ENCODE data around the gene SLC9A9.

Gene SLC9A9

DNA sequence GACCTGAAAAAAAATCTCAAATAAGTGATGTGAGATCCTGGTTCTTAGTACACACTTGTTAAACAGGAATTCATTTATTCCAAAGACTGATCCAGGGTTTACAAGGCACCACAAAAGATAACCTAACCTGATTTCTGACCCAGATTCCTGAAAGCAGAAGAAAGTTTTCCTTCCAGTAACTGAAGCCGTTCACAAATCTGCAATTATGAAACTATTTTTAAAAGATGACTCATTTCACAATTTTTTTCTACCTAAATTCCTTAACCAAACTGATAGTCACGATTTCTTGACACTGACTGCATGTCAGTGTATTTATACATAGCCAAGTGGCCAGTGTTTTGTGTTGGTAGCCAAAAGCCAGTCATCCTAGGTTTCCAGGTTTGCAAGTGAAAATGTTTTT is 17.1 kb downstream of the SLC9A9 start:
- no peak overlapping the region for H2BK120ac ChIP-seq (ENCODE audit: low read depth, low read length)
- no peak overlapping the region for H3K27ac ChIP-seq (ENCODE audit: low read depth, low read length)
- H3K4me2 ChIP-seq (ENCODE audit: low read length): no peak overlapping the region
- H3K23ac ChIP-seq (ENCODE audit: low read length): no peak overlapping the region
- H3K9ac ChIP-seq (ENCODE audit: low read length): no peak overlapping the region
- H4K5ac ChIP-seq (ENCODE audit: low read length): no peak overlapping the region
- H3K79me1 ChIP-seq (ENCODE audit: low read length): no peaks in the 10 kb centered on the region
- H3K18ac ChIP-seq (ENCODE audit: low read length): no peak overlapping the region
- H2BK5ac ChIP-seq (ENCODE audit: low read length): no peak overlapping the region
- WGBS (ENCODE audit: extremely low coverage, insufficient coverage, low lambda C conversion rate): no CpG with 5 or more reads among the region's 2 CpGs
- no peaks in the 10 kb centered on the region for H3K4me1 ChIP-seq (ENCODE audit: control insufficient read depth, low read depth, low read length)
- no peak for DNase-seq
- no peaks in the 10 kb centered on the region for H3K27me3 ChIP-seq (ENCODE audit: insufficient read depth, low read length, poor library complexity)
- no peaks in the 10 kb centered on the region for H3K79me2 ChIP-seq (ENCODE audit: control insufficient read depth, insufficient read depth, low read length)
- no peak overlapping the region for H2BK15ac ChIP-seq (replicated peaks; ENCODE audit: low read depth)
- H3K36me3 ChIP-seq (ENCODE audit: control insufficient read depth, insufficient read depth, low read length): no peaks in the 10 kb centered on the region
- H2AK5ac ChIP-seq (ENCODE audit: low read length): no peak overlapping the region
- no peak overlapping the region for H3K56ac ChIP-seq (ENCODE audit: low read length)
- no peak overlapping the region for H3K4me3 ChIP-seq (ENCODE audit: low read length)
- no peak overlapping the region for H4K8ac ChIP-seq (ENCODE audit: low read depth, low read length)
- no peak overlapping the region for H3K4ac ChIP-seq (ENCODE audit: low read depth, low read length)

DNA sequence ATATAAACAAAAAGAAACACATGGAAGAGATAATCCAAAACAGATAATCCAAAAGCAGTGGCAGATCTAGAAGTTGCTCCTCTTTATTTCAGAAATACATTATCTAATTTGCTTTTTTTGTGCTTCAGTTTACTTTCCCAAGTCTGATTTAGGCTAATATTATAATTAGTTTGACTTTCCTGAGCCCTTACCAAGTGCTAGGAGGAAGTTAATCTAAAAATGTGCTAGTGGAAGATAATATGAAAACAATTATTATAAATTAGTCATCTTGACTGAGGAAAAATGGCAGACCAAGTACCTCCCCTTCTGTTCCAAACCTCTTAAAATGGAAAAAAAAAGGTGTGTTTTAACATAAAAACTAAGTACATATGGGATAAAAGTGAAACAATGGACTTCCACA is 17.5 kb downstream of the SLC9A9 start:
- H2BK15ac ChIP-seq (replicated peaks; ENCODE audit: low read depth): no peak overlapping the region
- H3K27me3 ChIP-seq (ENCODE audit: insufficient read depth, low read length, poor library complexity): no peaks in the 10 kb centered on the region
- no peak overlapping the region for H3K4ac ChIP-seq (ENCODE audit: low read depth, low read length)
- H3K4me1 ChIP-seq (ENCODE audit: control insufficient read depth, low read depth, low read length): no peaks in the 10 kb centered on the region
- H4K5ac ChIP-seq (ENCODE audit: low read length): no peak overlapping the region
- no peak overlapping the region for H3K18ac ChIP-seq (ENCODE audit: low read length)
- H3K79me1 ChIP-seq (ENCODE audit: low read length): no peaks in the 10 kb centered on the region
- no peak overlapping the region for H3K4me2 ChIP-seq (ENCODE audit: low read length)
- H3K23ac ChIP-seq (ENCODE audit: low read length): no peak overlapping the region
- no peak overlapping the region for H3K27ac ChIP-seq (ENCODE audit: low read depth, low read length)
- no peaks in the 10 kb centered on the region for H3K79me2 ChIP-seq (ENCODE audit: control insufficient read depth, insufficient read depth, low read length)
- DNase-seq: no peak
- H2BK5ac ChIP-seq (ENCODE audit: low read length): no peak overlapping the region
- no peak overlapping the region for H3K9ac ChIP-seq (ENCODE audit: low read length)
- H4K8ac ChIP-seq (ENCODE audit: low read depth, low read length): no peak overlapping the region
- H3K56ac ChIP-seq (ENCODE audit: low read length): no peak overlapping the region
- H2AK5ac ChIP-seq (ENCODE audit: low read length): no peak overlapping the region
- H3K4me3 ChIP-seq (ENCODE audit: low read length): no peak overlapping the region
- H2BK120ac ChIP-seq (ENCODE audit: low read depth, low read length): no peak overlapping the region
- no peaks in the 10 kb centered on the region for H3K36me3 ChIP-seq (ENCODE audit: control insufficient read depth, insufficient read depth, low read length)

DNA sequence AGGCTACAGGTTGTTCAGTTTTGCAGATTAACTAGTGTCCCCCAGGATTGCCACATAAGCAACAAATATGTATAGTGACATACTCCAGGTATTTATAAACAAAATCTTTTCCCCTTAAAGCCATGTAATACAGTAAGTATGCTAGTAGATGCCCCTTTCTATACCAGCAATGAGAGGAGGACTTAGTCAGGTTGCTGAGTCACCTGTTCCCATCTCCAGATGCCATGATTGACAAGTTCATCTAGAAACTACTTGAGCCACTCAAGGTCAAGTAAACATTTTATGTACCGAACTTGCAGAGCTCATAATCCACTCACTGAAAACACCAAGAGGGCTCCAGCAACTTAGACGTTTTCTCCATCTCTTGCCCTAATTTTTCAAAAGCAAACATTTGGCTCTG is 18.2 kb downstream of the SLC9A9 start:
- H2BK120ac ChIP-seq (ENCODE audit: low read depth, low read length): no peak overlapping the region
- no peak overlapping the region for H3K27ac ChIP-seq (ENCODE audit: low read depth, low read length)
- no peak overlapping the region for H3K56ac ChIP-seq (ENCODE audit: low read length)
- no peak overlapping the region for H3K18ac ChIP-seq (ENCODE audit: low read length)
- no peak overlapping the region for H2BK15ac ChIP-seq (replicated peaks; ENCODE audit: low read depth)
- no peaks in the 10 kb centered on the region for H3K79me2 ChIP-seq (ENCODE audit: control insufficient read depth, insufficient read depth, low read length)
- no peak overlapping the region for H3K4me2 ChIP-seq (ENCODE audit: low read length)
- H3K79me1 ChIP-seq (ENCODE audit: low read length): no peaks in the 10 kb centered on the region
- H3K4me3 ChIP-seq (ENCODE audit: low read length): no peak overlapping the region
- H4K5ac ChIP-seq (ENCODE audit: low read length): no peak overlapping the region
- no CpG with 5 or more reads among the region's 2 CpGs for WGBS (ENCODE audit: extremely low coverage, insufficient coverage, low lambda C conversion rate)
- H3K9ac ChIP-seq (ENCODE audit: low read length): no peak overlapping the region
- no peaks in the 10 kb centered on the region for H3K36me3 ChIP-seq (ENCODE audit: control insufficient read depth, insufficient read depth, low read length)
- DNase-seq: no peak
- H3K23ac ChIP-seq (ENCODE audit: low read length): no peak overlapping the region
- no peaks in the 10 kb centered on the region for H3K4me1 ChIP-seq (ENCODE audit: control insufficient read depth, low read depth, low read length)
- H2BK5ac ChIP-seq (ENCODE audit: low read length): no peak overlapping the region
- no peak overlapping the region for H2AK5ac ChIP-seq (ENCODE audit: low read length)
- no peak overlapping the region for H3K4ac ChIP-seq (ENCODE audit: low read depth, low read length)
- H4K8ac ChIP-seq (ENCODE audit: low read depth, low read length): no peak overlapping the region
- H3K27me3 ChIP-seq (ENCODE audit: insufficient read depth, low read length, poor library complexity): no peaks in the 10 kb centered on the region

- H3K18ac ChIP-seq (ENCODE audit: low read length): no peak overlapping the region
- no peaks in the 10 kb centered on the region for H3K79me2 ChIP-seq (ENCODE audit: control insufficient read depth, insufficient read depth, low read length)
- no peaks in the 10 kb centered on the region for H3K79me1 ChIP-seq (ENCODE audit: low read length)
- no peak overlapping the region for H3K4me3 ChIP-seq (ENCODE audit: low read length)
- no peak overlapping the region for H3K27ac ChIP-seq (ENCODE audit: low read depth, low read length)
- no peak for DNase-seq
- H3K9ac ChIP-seq (ENCODE audit: low read length): no peak overlapping the region
- no peak overlapping the region for H3K56ac ChIP-seq (ENCODE audit: low read length)
- no peak overlapping the region for H2AK5ac ChIP-seq (ENCODE audit: low read length)
- no peak overlapping the region for H2BK5ac ChIP-seq (ENCODE audit: low read length)
- H3K4me2 ChIP-seq (ENCODE audit: low read length): no peak overlapping the region
- no peak overlapping the region for H4K8ac ChIP-seq (ENCODE audit: low read depth, low read length)
- no CpG with 5 or more reads among the region's 2 CpGs for WGBS (ENCODE audit: extremely low coverage, insufficient coverage, low lambda C conversion rate)
- H3K4me1 ChIP-seq (ENCODE audit: control insufficient read depth, low read depth, low read length): no peaks in the 10 kb centered on the region
- H4K5ac ChIP-seq (ENCODE audit: low read length): no peak overlapping the region
- H3K23ac ChIP-seq (ENCODE audit: low read length): no peak overlapping the region
- no peaks in the 10 kb centered on the region for H3K36me3 ChIP-seq (ENCODE audit: control insufficient read depth, insufficient read depth, low read length)
- H3K27me3 ChIP-seq (ENCODE audit: insufficient read depth, low read length, poor library complexity): no peaks in the 10 kb centered on the region
- H2BK120ac ChIP-seq (ENCODE audit: low read depth, low read length): peak overlapping the region; percentile 23
- H3K4ac ChIP-seq (ENCODE audit: low read depth, low read length): no peak overlapping the region
- H2BK15ac ChIP-seq (replicated peaks; ENCODE audit: low read depth): peak overlapping the region; percentile 36
These were observed 20.8 kb downstream of the SLC9A9 start for GRCh38 chr3:143827425-143827824.

- no peak for DNase-seq
- no peak overlapping the region for H3K4me2 ChIP-seq (ENCODE audit: low read length)
- no peaks in the 10 kb centered on the region for H3K36me3 ChIP-seq (ENCODE audit: control insufficient read depth, insufficient read depth, low read length)
- H2BK5ac ChIP-seq (ENCODE audit: low read length): no peak overlapping the region
- H3K79me2 ChIP-seq (ENCODE audit: control insufficient read depth, insufficient read depth, low read length): no peaks in the 10 kb centered on the region
- no peak overlapping the region for H2BK120ac ChIP-seq (ENCODE audit: low read depth, low read length)
- H3K23ac ChIP-seq (ENCODE audit: low read length): no peak overlapping the region
- H3K27me3 ChIP-seq (ENCODE audit: insufficient read depth, low read length, poor library complexity): no peaks in the 10 kb centered on the region
- no peak overlapping the region for H4K5ac ChIP-seq (ENCODE audit: low read length)
- H3K18ac ChIP-seq (ENCODE audit: low read length): peak overlapping the region; percentile 64
- H2AK5ac ChIP-seq (ENCODE audit: low read length): no peak overlapping the region
- no peak overlapping the region for H2BK15ac ChIP-seq (replicated peaks; ENCODE audit: low read depth)
- H3K79me1 ChIP-seq (ENCODE audit: low read length): no peaks in the 10 kb centered on the region
- no peak overlapping the region for H3K4me3 ChIP-seq (ENCODE audit: low read length)
- WGBS (ENCODE audit: extremely low coverage, insufficient coverage, low lambda C conversion rate): no CpG with 5 or more reads among the region's 1 CpG
- no peak overlapping the region for H3K27ac ChIP-seq (ENCODE audit: low read depth, low read length)
- no peak overlapping the region for H3K9ac ChIP-seq (ENCODE audit: low read length)
- peak overlapping the region; percentile 2 for H3K56ac ChIP-seq (ENCODE audit: low read length)
- no peak overlapping the region for H4K8ac ChIP-seq (ENCODE audit: low read depth, low read length)
- H3K4ac ChIP-seq (ENCODE audit: low read depth, low read length): peak overlapping the region; percentile 24
- no peaks in the 10 kb centered on the region for H3K4me1 ChIP-seq (ENCODE audit: control insufficient read depth, low read depth, low read length)
These were observed 22.0 kb downstream of the SLC9A9 start for GRCh38 chr3:143826296-143826695.

- DNase-seq: no peak
- Histone ChIP-seq H3K79me1 (ENCODE audit: low read length) (no peaks in the 10 kb centered on the region), H3K4me2 (ENCODE audit: low read length) (no peak overlapping the region), H4K5ac (ENCODE audit: low read length) (no peak overlapping the region), H2BK5ac (ENCODE audit: low read length) (no peak overlapping the region), H3K79me2 (ENCODE audit: control insufficient read depth, insufficient read depth, low read length) (no peaks in the 10 kb centered on the region), H3K23ac (ENCODE audit: low read length) (no peak overlapping the region), H3K9ac (ENCODE audit: low read length) (no peak overlapping the region), H3K36me3 (ENCODE audit: control insufficient read depth, insufficient read depth, low read length) (no peaks in the 10 kb centered on the region), H4K8ac (ENCODE audit: low read depth, low read length) (no peak overlapping the region), H3K27ac (ENCODE audit: low read depth, low read length) (no peak overlapping the region), H2BK15ac (replicated peaks; ENCODE audit: low read depth) (no peak overlapping the region), H3K4ac (ENCODE audit: low read depth, low read length) (no peak overlapping the region), H3K4me3 (ENCODE audit: low read length) (no peak overlapping the region), H3K4me1 (ENCODE audit: control insufficient read depth, low read depth, low read length) (no peaks in the 10 kb centered on the region), H2AK5ac (ENCODE audit: low read length) (no peak overlapping the region), H2BK120ac (ENCODE audit: low read depth, low read length) (no peak overlapping the region), H3K56ac (ENCODE audit: low read length) (no peak overlapping the region), H3K27me3 (ENCODE audit: insufficient read depth, low read length, poor library complexity) (no peaks in the 10 kb centered on the region), H3K18ac (ENCODE audit: low read length) (no peak overlapping the region)
- WGBS (ENCODE audit: extremely low coverage, insufficient coverage, low lambda C conversion rate): no CpG with 5 or more reads among the region's 3 CpGs
These were observed 22.8 kb downstream of the SLC9A9 start for GRCh38 chr3:143825513-143825912.
